Neuron (in vitro differentiated cells): Measurements from ENCODE around the gene PER1.

Experiments used
- H2AFZ ChIP-seq: one replicate; pipeline ENCODE4 v1.6.1; 2013; ENCODE audit warnings: low read depth, mild to moderate bottlenecking, inconsistent platforms, low read length, moderate library complexity
- H3K27me3 ChIP-seq: one replicate; pipeline ENCODE4 v1.6.1; 2013; ENCODE audit warnings: low read length; ENCODE audit not compliant: insufficient read depth
- H3K36me3 ChIP-seq: one replicate; pipeline ENCODE4 v1.6.1; 2013; ENCODE audit warnings: low read length; ENCODE audit not compliant: insufficient read depth
- H3K4me1 ChIP-seq: one replicate; pipeline ENCODE4 v1.6.1; 2013; ENCODE audit warnings: low read length; ENCODE audit not compliant: insufficient read depth
- H3K4me3 ChIP-seq: 2 replicates; pipeline ENCODE4 v1.5.1; 2013; ENCODE audit warnings: mild to moderate bottlenecking, low read length, moderate library complexity
- H3K9me3 ChIP-seq: one replicate; pipeline ENCODE4 v1.6.1; 2013; ENCODE audit warnings: low read length

The PER1 gene, protein sequence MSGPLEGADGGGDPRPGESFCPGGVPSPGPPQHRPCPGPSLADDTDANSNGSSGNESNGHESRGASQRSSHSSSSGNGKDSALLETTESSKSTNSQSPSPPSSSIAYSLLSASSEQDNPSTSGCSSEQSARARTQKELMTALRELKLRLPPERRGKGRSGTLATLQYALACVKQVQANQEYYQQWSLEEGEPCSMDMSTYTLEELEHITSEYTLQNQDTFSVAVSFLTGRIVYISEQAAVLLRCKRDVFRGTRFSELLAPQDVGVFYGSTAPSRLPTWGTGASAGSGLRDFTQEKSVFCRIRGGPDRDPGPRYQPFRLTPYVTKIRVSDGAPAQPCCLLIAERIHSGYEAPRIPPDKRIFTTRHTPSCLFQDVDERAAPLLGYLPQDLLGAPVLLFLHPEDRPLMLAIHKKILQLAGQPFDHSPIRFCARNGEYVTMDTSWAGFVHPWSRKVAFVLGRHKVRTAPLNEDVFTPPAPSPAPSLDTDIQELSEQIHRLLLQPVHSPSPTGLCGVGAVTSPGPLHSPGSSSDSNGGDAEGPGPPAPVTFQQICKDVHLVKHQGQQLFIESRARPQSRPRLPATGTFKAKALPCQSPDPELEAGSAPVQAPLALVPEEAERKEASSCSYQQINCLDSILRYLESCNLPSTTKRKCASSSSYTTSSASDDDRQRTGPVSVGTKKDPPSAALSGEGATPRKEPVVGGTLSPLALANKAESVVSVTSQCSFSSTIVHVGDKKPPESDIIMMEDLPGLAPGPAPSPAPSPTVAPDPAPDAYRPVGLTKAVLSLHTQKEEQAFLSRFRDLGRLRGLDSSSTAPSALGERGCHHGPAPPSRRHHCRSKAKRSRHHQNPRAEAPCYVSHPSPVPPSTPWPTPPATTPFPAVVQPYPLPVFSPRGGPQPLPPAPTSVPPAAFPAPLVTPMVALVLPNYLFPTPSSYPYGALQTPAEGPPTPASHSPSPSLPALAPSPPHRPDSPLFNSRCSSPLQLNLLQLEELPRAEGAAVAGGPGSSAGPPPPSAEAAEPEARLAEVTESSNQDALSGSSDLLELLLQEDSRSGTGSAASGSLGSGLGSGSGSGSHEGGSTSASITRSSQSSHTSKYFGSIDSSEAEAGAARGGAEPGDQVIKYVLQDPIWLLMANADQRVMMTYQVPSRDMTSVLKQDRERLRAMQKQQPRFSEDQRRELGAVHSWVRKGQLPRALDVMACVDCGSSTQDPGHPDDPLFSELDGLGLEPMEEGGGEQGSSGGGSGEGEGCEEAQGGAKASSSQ (N-terminal part only)

DNA sequence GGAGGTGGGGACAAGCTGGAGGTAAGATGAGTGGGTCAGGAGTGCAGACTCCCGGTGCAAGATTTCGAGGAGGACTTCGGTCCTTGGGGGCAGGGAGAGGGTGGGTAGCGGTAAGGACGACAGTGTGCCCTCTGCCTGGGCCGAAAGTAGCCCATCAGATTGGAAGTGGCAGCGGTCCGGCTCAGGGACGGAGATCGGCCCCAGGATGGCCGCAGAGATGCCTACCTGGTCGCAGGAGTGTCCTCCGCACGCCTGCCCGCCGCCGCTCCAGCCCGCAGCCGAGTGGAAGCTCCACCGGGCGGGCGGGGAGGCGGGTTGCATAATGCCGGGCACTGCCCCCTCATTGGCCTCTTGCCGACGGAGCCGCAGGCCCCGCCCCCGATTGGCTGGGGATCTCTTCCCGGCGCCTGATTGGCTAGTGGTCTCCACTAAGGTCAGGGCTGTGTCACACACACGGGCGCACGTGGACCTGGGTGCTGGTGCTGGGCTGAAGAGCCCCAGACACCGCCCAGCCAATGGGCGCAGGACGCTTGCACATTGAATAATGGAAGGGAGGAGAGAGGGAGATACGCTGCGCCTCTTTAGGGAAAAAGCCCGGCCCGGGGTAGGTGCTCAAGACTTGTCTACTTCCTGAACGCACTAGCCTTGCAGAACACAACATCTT, at the start of gene PER1:
TSS of gene PER1 (minus strand) at position 293 of the 664 bp plus-strand sequence. CDS start 1,698 bp downstream, outside the sequence.
- Histone ChIP-seq H3K36me3 (peaks cover 26% of the 10 kb centered on the region), H3K4me3 (peak within 1 kb of the TSS; percentile 83), H3K27me3 (no peaks in the 10 kb centered on the region), H3K9me3 (no peaks in the 10 kb centered on the region), H3K4me1 (peaks cover 48% of the 10 kb centered on the region), H2AFZ (peak within 1 kb of the TSS; percentile 21)

DNA sequence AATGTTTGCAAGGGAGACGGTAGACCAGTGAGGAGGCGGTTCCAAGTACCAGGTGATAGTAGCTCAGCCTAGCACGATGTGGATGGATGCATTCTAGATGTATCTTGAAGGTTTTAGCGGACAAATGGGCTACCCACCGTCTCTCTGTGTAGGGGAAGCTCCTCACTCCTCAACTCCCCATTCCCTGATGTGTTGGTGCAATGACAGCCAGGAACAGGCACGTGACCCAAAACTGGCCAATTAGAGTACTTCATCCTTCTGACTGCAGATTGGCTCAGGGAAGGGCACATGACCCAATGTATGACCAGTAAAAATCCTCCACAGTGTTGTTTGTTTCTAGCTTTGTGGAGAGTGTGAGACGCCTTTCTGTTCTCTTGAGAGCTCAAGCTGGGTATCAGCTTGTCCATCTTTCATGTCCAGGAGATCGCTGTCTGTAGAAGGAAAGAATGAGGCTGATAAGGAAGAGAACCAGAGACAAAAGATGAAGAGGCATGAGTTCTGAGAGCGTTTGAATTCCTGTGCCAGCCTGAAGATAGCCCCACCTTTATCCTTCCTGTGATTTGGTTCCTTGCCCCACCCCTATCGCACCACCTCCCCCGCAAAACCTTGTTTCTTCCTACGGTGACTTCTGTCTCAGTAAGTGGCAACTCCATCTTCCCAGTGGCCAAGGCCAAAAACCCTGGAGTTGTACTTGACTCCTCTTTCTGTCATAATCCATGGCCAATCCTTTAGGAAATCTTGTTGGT, 40.0 kb upstream of the PER1 start:
- Histone ChIP-seq H3K36me3 (no peaks in the 10 kb centered on the region), H2AFZ (no peak overlapping the region), H3K9me3 (no peaks in the 10 kb centered on the region), H3K27me3 (no peaks in the 10 kb centered on the region), H3K4me1 (peaks cover 20% of the 10 kb centered on the region), H3K4me3 (peak overlapping the region; percentile 45)

DNA sequence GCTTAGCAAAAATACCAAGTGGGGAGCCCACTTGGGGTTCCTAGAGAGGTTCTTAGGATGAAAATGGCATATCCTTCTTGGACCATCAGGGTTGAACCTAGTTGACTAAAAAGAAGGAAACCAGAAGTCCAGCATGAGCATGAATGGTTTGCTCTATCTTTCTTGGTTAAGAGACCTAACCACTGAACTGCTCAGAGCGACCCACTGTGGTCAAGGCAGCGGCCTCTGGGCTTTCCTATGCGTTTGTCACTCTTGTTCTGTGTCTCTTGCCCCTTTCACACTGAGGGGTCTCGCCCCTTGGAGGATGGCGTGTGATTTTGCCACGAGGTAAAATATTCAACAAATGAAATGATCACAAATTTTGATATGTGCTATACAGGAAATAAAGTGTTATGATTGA, 38.3 kb upstream of the PER1 start:
- Histone ChIP-seq H3K9me3 (no peaks in the 10 kb centered on the region), H3K36me3 (no peaks in the 10 kb centered on the region), H3K4me3 (peak overlapping the region; percentile 68), H2AFZ (peak overlapping the region; percentile 69), H3K4me1 (peaks cover 22% of the 10 kb centered on the region), H3K27me3 (no peaks in the 10 kb centered on the region)

DNA sequence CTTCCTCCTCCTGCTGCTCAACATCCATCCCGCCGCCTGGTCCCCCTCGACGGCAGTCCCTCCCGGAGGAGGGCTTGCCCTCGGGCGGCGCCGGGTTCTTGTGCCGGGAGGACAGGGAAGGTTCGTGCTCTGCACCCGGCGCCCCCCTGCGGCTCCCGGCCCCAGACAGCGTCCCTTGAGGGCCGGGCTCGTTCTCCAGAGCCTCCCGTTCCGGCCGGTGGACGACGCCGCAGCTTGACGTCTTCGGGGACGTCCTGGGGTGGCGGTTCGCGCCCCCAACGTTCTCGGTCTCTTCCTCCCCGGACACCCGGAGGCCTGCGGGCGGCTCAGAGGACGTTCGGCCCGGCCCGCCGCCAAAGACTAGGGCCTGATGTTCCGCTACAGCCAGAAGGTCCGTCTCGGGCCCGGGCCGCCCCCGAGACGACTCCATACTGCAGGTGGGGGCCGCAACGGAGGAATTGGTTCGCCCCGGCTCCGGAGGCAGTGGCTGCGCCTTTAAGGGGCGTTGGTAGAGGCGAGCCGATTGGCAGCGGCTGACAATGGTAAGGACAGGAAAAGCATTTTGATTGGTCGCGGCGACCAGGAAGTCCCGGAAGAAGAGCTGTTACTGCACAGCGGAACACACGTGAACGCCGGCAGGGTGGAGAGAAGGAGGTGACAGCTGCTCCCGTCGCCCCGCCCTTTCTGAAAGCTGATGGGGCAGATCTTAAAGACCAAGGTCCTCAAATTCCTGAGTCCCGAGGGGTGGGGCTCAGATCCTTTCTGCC, 37.7 kb upstream of the PER1 start, which contains the start of gene BORCS6:
TSS of gene BORCS6 (minus strand) at position 470 of the 767 bp plus-strand sequence. CDS start at position 430, 40 bp downstream.
- Histone ChIP-seq H3K36me3 (no peaks in the 10 kb centered on the region), H2AFZ (peak within 1 kb of the TSS; percentile 69), H3K9me3 (no peaks in the 10 kb centered on the region), H3K27me3 (no peaks in the 10 kb centered on the region), H3K4me1 (peaks cover 22% of the 10 kb centered on the region), H3K4me3 (peak within 1 kb of the TSS; percentile 68)

DNA sequence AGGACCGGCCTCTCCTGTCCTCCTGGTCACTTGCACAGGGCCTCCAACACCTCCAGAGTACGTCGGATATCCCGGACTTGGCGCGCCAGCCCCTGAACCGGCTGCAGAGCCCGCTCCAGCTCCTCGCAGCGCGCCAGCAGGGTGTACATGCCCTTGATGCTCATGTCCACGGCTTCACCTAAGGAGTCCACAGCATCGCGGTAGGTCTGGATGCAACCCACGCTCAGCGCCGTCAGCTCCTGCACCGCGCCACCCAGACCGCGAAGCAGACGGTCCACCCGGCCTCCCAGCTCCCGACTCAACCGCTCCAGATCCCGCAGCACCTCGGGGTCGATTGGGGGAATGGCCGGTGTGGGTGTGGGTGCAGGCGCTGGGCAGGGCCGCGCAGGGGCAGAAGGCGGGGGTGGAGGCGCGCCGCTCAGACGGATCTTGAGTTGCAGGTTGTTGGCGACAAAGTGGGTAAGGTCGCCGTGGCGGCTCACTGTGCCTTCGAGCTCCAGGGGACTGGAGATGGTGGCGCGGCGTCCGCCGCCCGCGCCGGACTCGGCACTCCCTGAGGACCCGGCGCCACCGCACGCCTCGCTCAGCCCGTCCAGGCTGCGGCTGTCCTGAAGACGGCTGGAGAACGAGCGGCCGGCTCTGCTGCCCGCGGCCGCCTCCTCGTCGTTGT, 37.0 kb upstream of the PER1 start:
- H3K4me1 ChIP-seq, result peaks cover 22% of the 10 kb centered on the region
- H3K4me3 ChIP-seq, result peak overlapping the region; percentile 68
- no peaks in the 10 kb centered on the region for H3K27me3 ChIP-seq
- peak overlapping the region; percentile 69 for H2AFZ ChIP-seq
- no peaks in the 10 kb centered on the region for H3K36me3 ChIP-seq
- H3K9me3 ChIP-seq, result no peaks in the 10 kb centered on the region

DNA sequence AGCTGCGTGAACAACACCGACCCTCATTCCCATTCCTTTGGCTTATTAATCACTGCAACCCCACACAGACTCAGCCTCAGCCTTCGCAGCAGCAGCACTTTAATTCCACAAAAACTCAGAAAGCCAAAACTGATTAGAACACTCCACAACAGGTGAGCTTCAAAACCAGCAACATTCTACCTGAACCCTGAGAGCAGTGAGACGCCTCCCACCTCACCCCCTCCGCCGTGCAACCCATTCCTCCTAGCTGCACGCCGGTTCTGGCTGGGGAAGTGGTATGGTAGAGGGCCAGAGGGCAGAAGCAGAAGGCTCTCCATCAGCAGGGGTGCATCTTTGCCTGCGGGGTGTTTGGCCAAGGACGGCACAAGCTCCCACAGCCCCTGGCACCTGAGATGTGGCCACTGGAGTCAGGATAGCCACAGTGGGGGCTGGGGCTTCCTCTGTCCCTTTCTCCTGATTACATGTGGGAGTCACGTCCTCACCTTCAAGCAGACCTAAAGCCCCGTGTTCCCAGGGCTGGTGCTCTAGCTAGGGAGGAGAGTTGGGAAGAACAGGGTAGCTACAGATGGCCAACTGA, 36.1 kb upstream of the PER1 start:
- Histone ChIP-seq H3K4me3 (peak overlapping the region; percentile 68), H3K4me1 (peaks cover 22% of the 10 kb centered on the region), H2AFZ (no peak overlapping the region), H3K9me3 (no peaks in the 10 kb centered on the region), H3K27me3 (no peaks in the 10 kb centered on the region), H3K36me3 (no peaks in the 10 kb centered on the region)

DNA sequence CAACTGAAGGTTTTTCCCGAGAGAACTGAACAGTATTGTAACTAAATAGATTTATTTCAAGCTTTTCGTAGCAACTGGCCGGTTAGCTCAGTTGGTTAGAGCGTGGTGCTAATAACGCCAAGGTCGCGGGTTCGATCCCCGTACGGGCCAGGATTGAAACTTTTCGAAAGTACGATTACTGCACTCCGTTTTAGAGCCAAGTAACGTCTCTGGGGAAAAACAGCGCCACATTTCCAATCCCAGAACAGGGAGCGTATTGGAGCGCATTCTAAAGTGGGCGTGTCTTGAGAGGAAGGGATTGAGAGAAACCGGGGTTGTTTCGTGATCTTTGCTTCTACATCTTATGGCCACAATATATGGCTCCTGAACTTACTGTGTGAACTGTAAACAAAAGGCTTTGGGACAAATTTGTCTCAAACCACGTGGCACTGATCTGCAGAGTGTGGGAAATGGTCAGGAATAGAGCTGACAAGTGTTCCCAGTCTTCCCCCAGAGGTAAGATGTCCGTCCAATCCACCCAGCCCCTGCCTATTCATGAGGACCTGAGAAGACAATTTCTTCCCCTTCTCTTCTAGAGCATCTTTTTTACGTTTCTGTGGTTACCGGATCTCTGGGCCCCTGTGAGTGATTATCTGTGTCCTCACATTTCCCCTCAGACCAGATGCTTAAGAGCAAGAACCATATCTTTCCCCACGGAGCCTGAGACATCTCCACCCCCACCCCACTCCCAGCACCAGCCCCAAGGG, 35.5 kb upstream of the PER1 start:
- H2AFZ ChIP-seq, result no peak overlapping the region
- peaks cover 22% of the 10 kb centered on the region for H3K4me1 ChIP-seq
- H3K4me3 ChIP-seq, result peak overlapping the region; percentile 68
- H3K36me3 ChIP-seq, result no peaks in the 10 kb centered on the region
- no peaks in the 10 kb centered on the region for H3K9me3 ChIP-seq
- H3K27me3 ChIP-seq, result no peaks in the 10 kb centered on the region

DNA sequence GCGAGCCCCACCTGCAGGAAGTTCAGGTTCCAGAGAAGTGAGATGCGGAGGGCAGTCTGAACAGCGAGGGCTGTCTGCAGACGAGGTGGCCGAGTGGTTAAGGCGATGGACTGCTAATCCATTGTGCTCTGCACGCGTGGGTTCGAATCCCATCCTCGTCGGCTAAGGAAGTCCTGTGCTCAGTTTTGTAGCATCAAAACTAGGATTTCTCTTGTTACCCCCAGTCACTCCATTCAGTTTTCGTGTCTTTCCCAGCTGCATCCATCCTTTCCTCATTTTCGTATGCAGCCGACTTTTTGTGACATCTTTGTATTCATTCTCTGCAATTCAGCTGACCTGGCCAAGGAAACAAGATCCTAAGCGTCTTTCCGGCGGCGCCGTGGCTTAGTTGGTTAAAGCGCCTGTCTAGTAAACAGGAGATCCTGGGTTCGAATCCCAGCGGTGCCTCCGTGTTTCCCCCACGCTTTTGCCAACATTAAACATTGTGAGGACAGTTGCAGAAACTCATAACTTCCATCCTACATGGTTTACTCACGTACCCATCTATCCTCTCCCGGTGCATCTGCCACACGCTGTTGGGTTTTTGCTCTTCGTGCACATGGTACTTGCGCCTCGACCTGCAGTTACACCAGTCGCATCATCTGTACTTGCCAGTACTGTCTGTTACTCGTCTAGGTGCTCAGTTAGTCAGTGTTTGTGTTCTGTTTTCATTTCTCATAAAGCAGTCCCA, 34.7 kb upstream of the PER1 start:
- Histone ChIP-seq H3K4me3 (peak overlapping the region; percentile 65), H3K4me1 (peaks cover 17% of the 10 kb centered on the region), H3K9me3 (no peaks in the 10 kb centered on the region), H3K36me3 (no peaks in the 10 kb centered on the region), H2AFZ (peak overlapping the region; percentile 56), H3K27me3 (no peaks in the 10 kb centered on the region)

DNA sequence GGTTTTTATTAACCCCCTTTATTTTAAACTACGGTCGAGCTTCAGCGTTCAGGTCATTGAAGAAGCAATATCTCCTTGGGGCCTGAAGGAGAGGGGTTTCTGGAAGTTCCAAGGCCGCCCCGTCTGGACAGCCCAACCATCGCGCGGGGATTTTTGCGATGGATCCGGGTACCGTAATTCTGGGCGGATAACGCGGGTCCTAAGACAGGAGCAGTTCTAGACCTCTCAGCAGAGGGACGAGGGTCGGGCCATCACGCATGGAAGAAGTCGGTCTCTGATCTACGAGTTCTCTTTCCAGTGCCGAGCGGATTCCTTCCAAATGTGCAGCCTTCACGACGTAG, 34.2 kb upstream of the PER1 start:
- peak overlapping the region; percentile 56 for H2AFZ ChIP-seq
- H3K9me3 ChIP-seq, result no peaks in the 10 kb centered on the region
- H3K36me3 ChIP-seq, result no peaks in the 10 kb centered on the region
- H3K27me3 ChIP-seq, result no peaks in the 10 kb centered on the region
- H3K4me1 ChIP-seq, result peaks cover 17% of the 10 kb centered on the region
- peak overlapping the region; percentile 65 for H3K4me3 ChIP-seq
